Measurements from ENCODE around the gene WLS. TPM values are rescaled to one million over a fixed set of nuclear protein-coding genes. Genes with fewer than 3 reads are reported as not detected.
"Not testable (repeated sequence)": the region's sequence is repeated elsewhere in the genome, so short reads cannot be mapped to it uniquely, and the experiment has no call there.

WLS gene
- total RNA-seq, 2 experiments from 2014 or later, result not detected

- ChIA-PET CTCF (no interaction called here), POLR2A (no interaction called here)
- Mint-ChIP-seq H3K4me3 (no peak overlapping the region), H3K9me3 (no peaks in the 10 kb centered on the region), H3K4me1 (peaks cover 2% of the 10 kb centered on the region), H3K36me3 (ENCODE audit: low read depth) (no peaks in the 10 kb centered on the region), H3K27me3 (no peaks in the 10 kb centered on the region), H3K27ac (no peak overlapping the region)
- DNase-seq, result no peak
These were observed 51.7 kb downstream of the WLS start for GRCh38 chr1:68180441-68181164.

- Mint-ChIP-seq H3K27ac (no peak overlapping the region), H3K4me3 (no peak overlapping the region), H3K27me3 (no peaks in the 10 kb centered on the region), H3K36me3 (ENCODE audit: low read depth) (no peaks in the 10 kb centered on the region), H3K4me1 (peaks cover 2% of the 10 kb centered on the region), H3K9me3 (no peaks in the 10 kb centered on the region)
- ChIA-PET POLR2A (no interaction called here), CTCF (no interaction called here)
- no peak for DNase-seq
These were observed 53.4 kb downstream of the WLS start for GRCh38 chr1:68178821-68179490.

- ChIA-PET POLR2A (no interaction called here), CTCF (no interaction called here)
- Mint-ChIP-seq H3K27ac (no peak overlapping the region), H3K36me3 (ENCODE audit: low read depth) (no peaks in the 10 kb centered on the region), H3K4me1 (peaks cover 2% of the 10 kb centered on the region), H3K27me3 (no peaks in the 10 kb centered on the region), H3K4me3 (no peak overlapping the region), H3K9me3 (peaks cover 3% of the 10 kb centered on the region)
- no peak for DNase-seq
These were observed 56.5 kb downstream of the WLS start for GRCh38 chr1:68175621-68176398.

- Mint-ChIP-seq H3K36me3 (ENCODE audit: low read depth) (no peaks in the 10 kb centered on the region), H3K9me3 (peaks cover 4% of the 10 kb centered on the region), H3K27me3 (no peaks in the 10 kb centered on the region), H3K27ac (no peak overlapping the region), H3K4me3 (no peak overlapping the region), H3K4me1 (peaks cover 2% of the 10 kb centered on the region)
- no peak for DNase-seq
- ChIA-PET POLR2A (no interaction called here), CTCF (interaction anchor here (0.6 kb wide), 1 partner anchor 409 kb away, joined by 4 read pairs; no protein-coding TSS in a partner anchor)
These were observed 57.6 kb downstream of the WLS start for GRCh38 chr1:68174738-68175113.

- peaks cover 2% of the 10 kb centered on the region for H3K4me1 Mint-ChIP-seq
- H3K36me3 Mint-ChIP-seq (ENCODE audit: low read depth), result no peaks in the 10 kb centered on the region
- H3K4me3 Mint-ChIP-seq, result no peak overlapping the region
- H3K27ac Mint-ChIP-seq, result no peak overlapping the region
- H3K27me3 Mint-ChIP-seq, result no peaks in the 10 kb centered on the region
- no peak for DNase-seq
- H3K9me3 Mint-ChIP-seq, result peaks cover 4% of the 10 kb centered on the region
- CTCF ChIA-PET, result interaction anchor here (0.6 kb wide), 2 partner anchors 55 to 408 kb away, joined by 3 to 4 read pairs; no protein-coding TSS in a partner anchor
- POLR2A ChIA-PET, result no interaction called here
These were observed 58.2 kb downstream of the WLS start for GRCh38 chr1:68173936-68174737.

GRCh38 chr1:68173283-68173935 lies 58.9 kb downstream of the WLS start:
- ChIA-PET POLR2A (no interaction called here), CTCF (interaction anchor here (0.6 kb wide), 2 partner anchors 54 to 112 kb away, joined by 3 read pairs; no protein-coding TSS in a partner anchor)
- Mint-ChIP-seq H3K4me1 (no peaks in the 10 kb centered on the region), H3K27me3 (no peaks in the 10 kb centered on the region), H3K4me3 (no peak overlapping the region), H3K27ac (no peak overlapping the region), H3K36me3 (ENCODE audit: low read depth) (no peaks in the 10 kb centered on the region), H3K9me3 (peaks cover 4% of the 10 kb centered on the region)
- no peak for DNase-seq

- H3K27ac Mint-ChIP-seq; H3K27me3 Mint-ChIP-seq; POLR2A ChIA-PET; DNase-seq; H3K4me3 Mint-ChIP-seq; CTCF ChIA-PET; H3K36me3 Mint-ChIP-seq (ENCODE audit: low read depth); H3K9me3 Mint-ChIP-seq; H3K4me1 Mint-ChIP-seq: not testable (repeated sequence)
These were observed 60.5 kb downstream of the WLS start for GRCh38 chr1:68171795-68172194.

GRCh38 chr1:68168545-68169171 lies 63.7 kb downstream of the WLS start:
- Mint-ChIP-seq H3K27ac (no peak overlapping the region), H3K4me1 (no peaks in the 10 kb centered on the region), H3K4me3 (no peak overlapping the region), H3K36me3 (ENCODE audit: low read depth) (no peaks in the 10 kb centered on the region), H3K9me3 (peaks cover 4% of the 10 kb centered on the region), H3K27me3 (no peaks in the 10 kb centered on the region)
- ChIA-PET POLR2A (no interaction called here), CTCF (no interaction called here)
- DNase-seq, result no peak

GRCh38 chr1:68167211-68167610 lies 65.1 kb downstream of the WLS start:
- Mint-ChIP-seq H3K4me1 (no peaks in the 10 kb centered on the region), H3K27me3 (no peaks in the 10 kb centered on the region), H3K27ac (no peak overlapping the region), H3K36me3 (ENCODE audit: low read depth) (no peaks in the 10 kb centered on the region), H3K4me3 (no peak overlapping the region), H3K9me3 (peaks cover 4% of the 10 kb centered on the region)
- CTCF ChIA-PET, result no interaction called here
- POLR2A ChIA-PET, result no interaction called here
- no peak for DNase-seq

GRCh38 chr1:68166348-68166747 lies 66.0 kb downstream of the WLS start:
- H3K9me3 Mint-ChIP-seq, result peaks cover 4% of the 10 kb centered on the region
- CTCF ChIA-PET, result no interaction called here
- no peak overlapping the region for H3K27ac Mint-ChIP-seq
- POLR2A ChIA-PET, result no interaction called here
- H3K4me1 Mint-ChIP-seq, result no peaks in the 10 kb centered on the region
- no peak for DNase-seq
- H3K4me3 Mint-ChIP-seq, result no peak overlapping the region
- H3K36me3 Mint-ChIP-seq (ENCODE audit: low read depth), result no peaks in the 10 kb centered on the region
- no peaks in the 10 kb centered on the region for H3K27me3 Mint-ChIP-seq

- no peak for DNase-seq
- no peaks in the 10 kb centered on the region for H3K9me3 Mint-ChIP-seq
- H3K27me3 Mint-ChIP-seq, result no peaks in the 10 kb centered on the region
- no peak overlapping the region for H3K4me3 Mint-ChIP-seq
- CTCF ChIA-PET, result no interaction called here
- H3K4me1 Mint-ChIP-seq, result no peaks in the 10 kb centered on the region
- POLR2A ChIA-PET, result no interaction called here
- H3K27ac Mint-ChIP-seq, result no peak overlapping the region
- no peaks in the 10 kb centered on the region for H3K36me3 Mint-ChIP-seq (ENCODE audit: low read depth)
These were observed 66.7 kb downstream of the WLS start for GRCh38 chr1:68165665-68166064.

GRCh38 chr1:68164918-68165317 lies 67.4 kb downstream of the WLS start:
- no peaks in the 10 kb centered on the region for H3K27me3 Mint-ChIP-seq

More at GRCh38 chr1:68164918-68165317, 67.4 kb downstream of the WLS start:
- no peaks in the 10 kb centered on the region for H3K36me3 Mint-ChIP-seq (ENCODE audit: low read depth)
- H3K9me3 Mint-ChIP-seq, result no peaks in the 10 kb centered on the region
- POLR2A ChIA-PET, result no interaction called here
- CTCF ChIA-PET, result no interaction called here
- no peak overlapping the region for H3K4me3 Mint-ChIP-seq
- H3K4me1 Mint-ChIP-seq, result no peaks in the 10 kb centered on the region
- H3K27ac Mint-ChIP-seq, result no peak overlapping the region
- DNase-seq, result no peak
